ENCODE data around the gene CCDC43.

- TF ChIP-seq CTCF (IDR thresholded peaks at IDR 0.05) (no peak), POLR2AphosphoS5 (IDR thresholded peaks at IDR 0.05; ENCODE audit: low read depth, low read length) (no peak), SIN3A (IDR thresholded peaks at IDR 0.05; ENCODE audit: borderline replicate concordance, insufficient read depth, low read depth, low read length) (no peak)
- TF ChIP-seq, protein P1, sequence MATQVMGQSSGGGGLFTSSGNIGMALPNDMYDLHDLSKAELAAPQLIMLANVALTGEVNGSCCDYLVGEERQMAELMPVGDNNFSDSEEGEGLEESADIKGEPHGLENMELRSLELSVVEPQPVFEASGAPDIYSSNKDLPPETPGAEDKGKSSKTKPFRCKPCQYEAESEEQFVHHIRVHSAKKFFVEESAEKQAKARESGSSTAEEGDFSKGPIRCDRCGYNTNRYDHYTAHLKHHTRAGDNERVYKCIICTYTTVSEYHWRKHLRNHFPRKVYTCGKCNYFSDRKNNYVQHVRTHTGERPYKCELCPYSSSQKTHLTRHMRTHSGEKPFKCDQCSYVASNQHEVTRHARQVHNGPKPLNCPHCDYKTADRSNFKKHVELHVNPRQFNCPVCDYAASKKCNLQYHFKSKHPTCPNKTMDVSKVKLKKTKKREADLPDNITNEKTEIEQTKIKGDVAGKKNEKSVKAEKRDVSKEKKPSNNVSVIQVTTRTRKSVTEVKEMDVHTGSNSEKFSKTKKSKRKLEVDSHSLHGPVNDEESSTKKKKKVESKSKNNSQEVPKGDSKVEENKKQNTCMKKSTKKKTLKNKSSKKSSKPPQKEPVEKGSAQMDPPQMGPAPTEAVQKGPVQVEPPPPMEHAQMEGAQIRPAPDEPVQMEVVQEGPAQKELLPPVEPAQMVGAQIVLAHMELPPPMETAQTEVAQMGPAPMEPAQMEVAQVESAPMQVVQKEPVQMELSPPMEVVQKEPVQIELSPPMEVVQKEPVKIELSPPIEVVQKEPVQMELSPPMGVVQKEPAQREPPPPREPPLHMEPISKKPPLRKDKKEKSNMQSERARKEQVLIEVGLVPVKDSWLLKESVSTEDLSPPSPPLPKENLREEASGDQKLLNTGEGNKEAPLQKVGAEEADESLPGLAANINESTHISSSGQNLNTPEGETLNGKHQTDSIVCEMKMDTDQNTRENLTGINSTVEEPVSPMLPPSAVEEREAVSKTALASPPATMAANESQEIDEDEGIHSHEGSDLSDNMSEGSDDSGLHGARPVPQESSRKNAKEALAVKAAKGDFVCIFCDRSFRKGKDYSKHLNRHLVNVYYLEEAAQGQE (IDR thresholded peaks at IDR 0.05; ENCODE audit: insufficient read depth in 1 of 2, low read depth in 2 of 2, low read length in 1 of 2) = no peak
Observed at GRCh38 chr17:44645341-44645740, 44.2 kb downstream of the CCDC43 start.
